Lung (tissue), 12 donors: ENCODE data around the gene POC1A. TPM values are rescaled to one million over a fixed set of nuclear protein-coding genes. Genes with fewer than 3 reads are reported as not detected.

ENCODE experiments used
- ATAC-seq: fragments of 200-7000 bp; cut with Tn5 transposase; one replicate; pipeline ENCODE4 v1.9.1; 2020; ENCODE audit warnings: moderate number of reproducible peaks; ENCODE audit not compliant: insufficient read depth, low FRiP score
- DNase-seq, 3 donors: peaks; one replicate each; pipeline ENCODE4 v3.0.0-alpha.2; 2013 to 2017
- H3K27ac ChIP-seq, 2 donors: one replicate each; pipeline ENCODE4 v1.5.1; 2013; ENCODE audit warnings: mild to moderate bottlenecking in 2 of 2, moderate library complexity in 2 of 2, control low read depth in 1 of 2, inconsistent platforms in 1 of 2, low read depth in 1 of 2, low read length in 1 of 2
- H3K27me3 ChIP-seq, 3 donors: one replicate each; pipeline ENCODE4 v1.5.1; 2013; ENCODE audit warnings: low read length in 2 of 3; ENCODE audit not compliant: control insufficient read depth in 3 of 3, insufficient read depth in 3 of 3
- H3K36me3 ChIP-seq, 4 donors: one replicate each; pipeline ENCODE4 v1.5.1; 2013; ENCODE audit warnings: low read length in 4 of 4, mild to moderate bottlenecking in 1 of 4, moderate library complexity in 1 of 4; ENCODE audit not compliant: control insufficient read depth in 4 of 4, insufficient read depth in 4 of 4
- H3K4me1 ChIP-seq, 5 donors: one replicate each; pipeline ENCODE4 v1.5.1; 2013; ENCODE audit warnings: low read length in 5 of 5, mild to moderate bottlenecking in 2 of 5, moderate library complexity in 1 of 5; ENCODE audit not compliant: control insufficient read depth in 5 of 5, insufficient read depth in 5 of 5
- H3K4me3 ChIP-seq: one replicate; pipeline ENCODE4 v1.5.1; 2013; ENCODE audit warnings: mild to moderate bottlenecking, control low read depth, moderate library complexity
- H3K9ac ChIP-seq, 2 donors: one replicate each; pipeline ENCODE4 v1.5.1; 2013; ENCODE audit warnings: low read length in 2 of 2, control low read depth in 1 of 2; ENCODE audit not compliant: insufficient read depth in 1 of 2
- H3K9me3 ChIP-seq, 4 donors: one replicate each; pipeline ENCODE4 v1.5.1; 2013; ENCODE audit warnings: low read length in 3 of 4, mild to moderate bottlenecking in 1 of 4, moderate library complexity in 1 of 4; ENCODE audit not compliant: control insufficient read depth in 4 of 4, insufficient read depth in 3 of 4
- CTCF ChIP-seq: IDR thresholded peaks from 2 replicates; pipeline ENCODE4 v1.5.1; 2012; ENCODE audit warnings: mild to moderate bottlenecking; ENCODE audit errors: control extremely low read depth, extremely low read depth
- WGBS, 2 donors: extraction: QIAGEN DNeasy Blood & Tissue Kit; methylation state at CpG; one replicate each; pipeline ENCODE4 v1.1.7; 2013; 5-methylcytosine and 5-hydroxymethylcytosine counted together
- polyA plus RNA-seq, 2 donors: library from polyadenylated mRNA; stranded (reverse); fragments of 200-250 nt; gene quantifications; one replicate each; pipeline ENCODE4 v1.2.1, GENCODE V29; 2013
- total RNA-seq, 2 donors: library from RNA; depleted of rRNA in 1 of 2; stranded (reverse); fragments of >200 nt in 1 of 2; gene quantifications; one replicate each; pipeline ENCODE4 v1.2.1, GENCODE V29; 2014 to 2021
- donor health status: control.
- donor health status: control.
- donor health status: Bipolar disorder and iron deficiency.
- donor health status: healthy.
- donor health status: DM: yes; HTN: yes; CAD: no.

POC1A gene
- total and polyA plus RNA-seq, 4 donors, result 2.3 to 5.4 (median 4.0) TPM

DNA sequence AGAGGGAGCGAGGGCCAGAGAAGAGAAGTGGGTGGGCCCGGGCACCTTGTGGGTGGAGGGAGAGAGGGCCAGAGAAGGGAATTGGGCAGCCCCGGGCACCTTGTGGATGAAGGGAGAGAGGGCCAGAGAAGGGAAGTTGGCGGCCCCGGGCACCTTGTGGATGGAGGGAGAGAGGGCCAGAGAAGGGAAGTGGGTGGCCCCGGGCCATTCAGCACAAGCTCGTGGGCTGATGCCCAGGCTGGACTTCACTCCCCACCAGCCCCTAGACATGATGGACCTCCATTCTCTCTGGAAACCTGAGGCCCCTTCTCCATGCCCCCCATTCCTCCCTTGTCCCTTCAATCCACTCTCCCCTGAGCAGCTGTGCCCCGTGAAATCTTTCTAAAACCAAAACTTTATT is 113.6 kb downstream of the POC1A start:
- DNase-seq (no peak), ATAC-seq (no peak)
- Histone ChIP-seq H3K27ac (peak overlapping the region in 1 of 2 donors; percentile 11), H3K27me3 (no peaks in the 10 kb centered on the region), H3K4me1 (peaks cover 0 to 22% (median 14%) of the 10 kb centered on the region in 5 donors), H3K4me3 (no peak overlapping the region), H3K9me3 (no peaks in the 10 kb centered on the region), H3K9ac (no peak overlapping the region), H3K36me3 (no peaks in the 10 kb centered on the region)
- 75 to 76% methylated on average over 8 of the region's 8 CpGs for WGBS, 2 donors
- TF ChIP-seq CTCF, result no peak

- DNase-seq (peak; percentile 86 to 95 (median 91)), ATAC-seq (peak; percentile 75)
- H3K4me1 ChIP-seq, result peaks cover 0 to 22% (median 9%) of the 10 kb centered on the region in 5 donors
- H3K27me3 ChIP-seq, result no peaks in the 10 kb centered on the region
- 43 to 66% methylated on average over 17 of the region's 17 CpGs for WGBS, 2 donors
- no peak for TF ChIP-seq CTCF
- H3K9me3 ChIP-seq, result no peaks in the 10 kb centered on the region
- no peaks in the 10 kb centered on the region for H3K36me3 ChIP-seq
- no peak overlapping the region for H3K4me3 ChIP-seq
- H3K27ac ChIP-seq, result peak overlapping the region; percentile 35 to 45
- H3K9ac ChIP-seq, result peak overlapping the region in 1 of 2 donors; percentile 11
Observed at GRCh38 chr3:52039846-52040245, 114.4 kb downstream of the POC1A start.

GRCh38 chr3:52039426-52039825 is 114.8 kb downstream of the POC1A start:
- 69 to 78% methylated on average over 4 of the region's 4 CpGs for WGBS, 2 donors
- peak overlapping the region; percentile 35 to 45 for H3K27ac ChIP-seq
- ATAC-seq (no peak), DNase-seq (no peak)
- no peaks in the 10 kb centered on the region for H3K27me3 ChIP-seq
- TF ChIP-seq CTCF, result no peak
- H3K9ac ChIP-seq, result no peak overlapping the region
- H3K4me3 ChIP-seq, result no peak overlapping the region
- H3K9me3 ChIP-seq, result no peaks in the 10 kb centered on the region
- H3K4me1 ChIP-seq, result peaks cover 0 to 22% (median 9%) of the 10 kb centered on the region in 5 donors
- no peaks in the 10 kb centered on the region for H3K36me3 ChIP-seq

DNA sequence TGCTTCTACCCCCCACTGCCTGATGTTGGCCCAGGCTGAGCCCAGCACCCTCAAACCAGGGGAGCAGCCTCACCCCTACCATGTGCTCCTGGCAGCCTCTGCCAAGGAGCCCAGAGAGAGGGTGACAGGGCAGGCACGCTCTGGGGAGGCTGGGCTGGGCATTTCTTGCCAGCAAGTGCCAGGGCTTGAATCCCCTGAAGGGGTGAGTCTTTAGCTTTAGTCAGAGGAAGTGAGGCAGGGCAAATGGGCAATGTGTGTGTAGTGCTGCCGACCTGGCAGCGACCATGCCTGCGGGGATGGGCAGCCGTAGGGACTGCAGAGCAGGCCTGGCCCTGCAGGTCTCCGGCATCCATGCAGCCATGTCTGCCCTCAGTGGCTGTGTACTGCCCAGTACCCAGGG is 116.0 kb downstream of the POC1A start:
- no peaks in the 10 kb centered on the region for H3K9me3 ChIP-seq
- H3K36me3 ChIP-seq, result no peaks in the 10 kb centered on the region
- DNase-seq (no peak), ATAC-seq (no peak)
- no peak overlapping the region for H3K27ac ChIP-seq
- no peak overlapping the region for H3K9ac ChIP-seq
- peaks cover 0 to 22% (median 9%) of the 10 kb centered on the region in 5 donors for H3K4me1 ChIP-seq
- no peak overlapping the region for H3K4me3 ChIP-seq
- WGBS, 2 donors, result 89 to 95% methylated on average over 5 to 6 of the region's 6 CpGs
- H3K27me3 ChIP-seq, result no peaks in the 10 kb centered on the region
- no peak for TF ChIP-seq CTCF
